AG09309 (cell line): ENCODE data around the gene ZC3H7A.

ENCODE experiments used
- DNase-seq: peaks from one replicate; pipeline ENCODE4 v3.0.0-alpha.2; 2010; ENCODE audit warnings: low read depth
- H3K4me3 ChIP-seq: 2 replicates; pipeline ENCODE4 v1.5.1; 2011; ENCODE audit warnings: mild to moderate bottlenecking, low read depth, low read length, moderate library complexity; ENCODE audit not compliant: control insufficient read depth
- TF ChIP-seq, protein P1 (sequence below): IDR thresholded peaks from 2 replicates; pipeline ENCODE4 v1.5.1; 2011; ENCODE audit warnings: mild to moderate bottlenecking, low read depth, low read length, inconsistent platforms; ENCODE audit not compliant: insufficient read depth, control insufficient read depth; ENCODE audit errors: missing control alignments

ZC3H7A gene

DNA sequence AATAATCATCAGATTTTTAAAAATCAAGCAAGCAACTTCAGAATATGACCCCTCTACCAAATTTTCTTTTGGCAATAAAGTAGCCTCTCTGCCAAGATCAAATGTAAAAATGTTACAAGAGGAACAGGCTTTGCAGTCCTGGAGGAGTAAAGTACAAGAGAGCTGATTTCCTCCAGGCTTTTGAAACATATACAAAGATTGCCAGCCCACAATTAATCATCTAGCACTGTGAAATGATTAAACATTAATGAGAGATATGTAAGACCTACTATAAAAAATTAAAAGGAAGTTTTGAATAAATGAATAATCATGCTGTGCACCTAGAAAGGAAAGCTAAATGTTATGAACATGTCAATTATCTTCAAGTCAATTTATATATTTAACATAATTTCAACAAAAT, 80.7 kb downstream of the ZC3H7A start:
- TF ChIP-seq, protein P1, sequence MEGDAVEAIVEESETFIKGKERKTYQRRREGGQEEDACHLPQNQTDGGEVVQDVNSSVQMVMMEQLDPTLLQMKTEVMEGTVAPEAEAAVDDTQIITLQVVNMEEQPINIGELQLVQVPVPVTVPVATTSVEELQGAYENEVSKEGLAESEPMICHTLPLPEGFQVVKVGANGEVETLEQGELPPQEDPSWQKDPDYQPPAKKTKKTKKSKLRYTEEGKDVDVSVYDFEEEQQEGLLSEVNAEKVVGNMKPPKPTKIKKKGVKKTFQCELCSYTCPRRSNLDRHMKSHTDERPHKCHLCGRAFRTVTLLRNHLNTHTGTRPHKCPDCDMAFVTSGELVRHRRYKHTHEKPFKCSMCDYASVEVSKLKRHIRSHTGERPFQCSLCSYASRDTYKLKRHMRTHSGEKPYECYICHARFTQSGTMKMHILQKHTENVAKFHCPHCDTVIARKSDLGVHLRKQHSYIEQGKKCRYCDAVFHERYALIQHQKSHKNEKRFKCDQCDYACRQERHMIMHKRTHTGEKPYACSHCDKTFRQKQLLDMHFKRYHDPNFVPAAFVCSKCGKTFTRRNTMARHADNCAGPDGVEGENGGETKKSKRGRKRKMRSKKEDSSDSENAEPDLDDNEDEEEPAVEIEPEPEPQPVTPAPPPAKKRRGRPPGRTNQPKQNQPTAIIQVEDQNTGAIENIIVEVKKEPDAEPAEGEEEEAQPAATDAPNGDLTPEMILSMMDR, result no peak
- DNase-seq, result no peak
- H3K4me3 ChIP-seq, result no peak overlapping the region

GRCh38 chr16:11715246-11715947, 81.7 kb downstream of the ZC3H7A start:
- H3K4me3 ChIP-seq, result no peak overlapping the region
- TF ChIP-seq, protein P1, result no peak
- no peak for DNase-seq

DNA sequence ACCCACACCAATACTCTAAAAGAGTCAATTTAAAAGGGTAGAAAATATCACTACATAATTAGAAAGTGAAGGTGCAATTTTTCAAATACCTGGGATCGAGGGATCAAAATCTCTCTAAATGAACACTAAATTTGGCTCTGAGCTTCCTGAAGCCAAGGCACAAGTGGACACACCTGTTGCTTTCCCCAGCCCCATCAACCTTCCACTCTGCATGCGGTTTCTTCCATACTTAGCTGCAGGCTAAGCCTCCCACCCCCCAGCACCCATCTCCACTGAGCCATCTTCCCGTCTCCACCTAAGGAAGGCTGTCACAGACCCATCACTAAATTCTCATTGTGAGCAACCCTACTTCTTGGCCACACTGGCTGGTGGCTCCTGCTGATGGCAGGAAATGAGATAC, 84.9 kb downstream of the ZC3H7A start:
- DNase-seq, result no peak
- H3K4me3 ChIP-seq, result no peak overlapping the region
- TF ChIP-seq, protein P1, result no peak

DNA sequence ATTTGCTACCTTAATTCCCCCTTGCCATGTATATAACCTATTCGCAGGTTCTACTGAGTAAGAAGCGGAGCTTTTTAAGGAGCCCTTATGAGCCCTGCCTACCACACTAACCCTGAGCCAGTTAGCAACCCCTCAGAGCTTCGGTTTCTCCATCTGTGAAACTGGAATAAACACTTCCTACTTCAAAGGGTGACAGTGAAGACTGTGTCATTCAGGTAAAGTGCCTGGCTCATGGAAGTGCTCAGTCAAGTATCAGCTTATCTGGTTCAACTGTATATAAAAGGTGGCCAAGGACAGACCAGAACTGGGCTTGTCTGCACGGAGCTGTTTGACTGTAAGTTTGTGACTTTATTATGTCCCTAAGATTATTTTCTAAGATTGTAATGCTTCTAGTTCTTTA, 85.4 kb downstream of the ZC3H7A start:
- H3K4me3 ChIP-seq, result no peak overlapping the region
- TF ChIP-seq, protein P1, result no peak
- DNase-seq, result no peak

GRCh38 chr16:11708421-11708820, 88.6 kb downstream of the ZC3H7A start:
- H3K4me3 ChIP-seq, result no peak overlapping the region
- TF ChIP-seq, protein P1, result no peak
- no peak for DNase-seq

GRCh38 chr16:11707679-11708197, 89.3 kb downstream of the ZC3H7A start:
- TF ChIP-seq, protein P1, result no peak

More at GRCh38 chr16:11707679-11708197, 89.3 kb downstream of the ZC3H7A start:
- no peak overlapping the region for H3K4me3 ChIP-seq
- DNase-seq, result no peak
